Stimulated activated CD8-positive, alpha-beta memory T cell treated with anti-CD3 and anti-CD28 coated beads, Interleukin-12 subunit alpha, Interleukin-12 subunit beta, amount 100 ng/mL, for 4 hours (primary cell): ENCODE results near the gene FIGN.

Source experiments
- DNase-seq: peaks from one replicate; pipeline ENCODE4 v3.0.0-alpha.2; 2020; ENCODE audit warnings: low read depth

The FIGN gene

GRCh38 chr2:163735685-163736432 is at the start of gene FIGN:
Gene FIGN (minus strand): TSS chr2:163736008. CDS start chr2:163734927, 1,081 bp downstream.
- no peak for DNase-seq

DNA sequence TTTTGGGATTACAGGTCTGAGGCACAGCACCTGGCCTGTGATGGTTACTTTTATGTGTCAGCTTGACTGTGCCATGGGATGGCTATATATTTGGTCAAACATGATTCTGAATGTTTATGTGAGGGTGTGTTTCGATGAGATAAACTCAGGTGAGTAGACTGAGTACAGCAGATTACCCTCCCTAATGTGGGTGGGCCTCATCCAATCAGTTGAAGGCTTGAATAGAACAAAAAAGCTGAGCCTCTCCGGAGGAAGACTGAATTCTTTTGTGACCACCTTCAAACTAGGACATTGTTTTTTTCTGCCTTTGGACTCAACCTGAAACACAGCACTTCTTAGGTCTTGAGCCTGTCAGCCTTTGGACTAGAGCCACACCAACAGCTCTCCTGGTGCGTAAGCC is 49.4 kb upstream of the FIGN start:
- no peak for DNase-seq

- DNase-seq = no peak
These were observed 44.3 kb upstream of the FIGN start for GRCh38 chr2:163779970-163780597.

- no peak for DNase-seq
These were observed 42.4 kb upstream of the FIGN start for GRCh38 chr2:163778045-163778781.

DNA sequence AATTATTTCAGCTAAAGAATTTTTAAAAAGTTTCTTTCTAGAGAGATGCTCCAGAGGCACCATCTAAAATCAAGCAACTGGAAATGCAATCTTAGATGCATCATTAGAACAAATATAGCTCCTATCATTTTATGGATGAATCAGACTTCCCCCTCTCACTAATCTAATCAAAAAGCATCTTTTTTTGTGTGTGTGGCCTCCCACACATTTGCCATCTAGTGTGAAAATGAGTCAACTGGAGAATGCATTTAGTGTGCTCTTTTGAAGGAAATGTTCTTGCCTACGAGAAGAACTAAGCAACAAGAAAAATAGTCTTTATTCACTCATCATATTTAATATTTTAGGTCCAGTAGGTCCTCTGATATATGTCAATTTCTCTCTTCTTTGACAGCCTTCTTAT is 39.5 kb upstream of the FIGN start:
- DNase-seq = no peak

GRCh38 chr2:163774862-163775261 is 39.1 kb upstream of the FIGN start:
- DNase-seq = no peak

DNA sequence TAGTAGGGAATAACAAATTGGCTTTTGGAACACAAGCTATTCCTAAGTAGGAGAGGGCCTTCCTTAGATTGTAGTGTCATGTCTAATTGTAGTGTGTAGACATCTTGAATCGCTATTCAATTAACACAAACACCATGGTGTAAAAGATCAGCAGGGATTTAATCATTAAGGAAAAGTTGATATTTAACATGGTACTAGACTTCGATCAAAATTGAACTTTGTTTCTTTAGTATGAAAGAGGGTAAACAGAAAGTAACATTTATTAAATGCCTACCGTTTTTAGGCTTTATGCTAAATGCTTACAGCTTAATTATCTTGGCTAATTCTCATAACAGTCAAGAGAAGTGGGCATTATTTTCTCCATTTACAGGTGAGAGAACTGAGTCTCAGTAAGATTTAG is 37.5 kb upstream of the FIGN start:
- DNase-seq = no peak

GRCh38 chr2:163771596-163771995 is 35.8 kb upstream of the FIGN start:
- DNase-seq = no peak

DNA sequence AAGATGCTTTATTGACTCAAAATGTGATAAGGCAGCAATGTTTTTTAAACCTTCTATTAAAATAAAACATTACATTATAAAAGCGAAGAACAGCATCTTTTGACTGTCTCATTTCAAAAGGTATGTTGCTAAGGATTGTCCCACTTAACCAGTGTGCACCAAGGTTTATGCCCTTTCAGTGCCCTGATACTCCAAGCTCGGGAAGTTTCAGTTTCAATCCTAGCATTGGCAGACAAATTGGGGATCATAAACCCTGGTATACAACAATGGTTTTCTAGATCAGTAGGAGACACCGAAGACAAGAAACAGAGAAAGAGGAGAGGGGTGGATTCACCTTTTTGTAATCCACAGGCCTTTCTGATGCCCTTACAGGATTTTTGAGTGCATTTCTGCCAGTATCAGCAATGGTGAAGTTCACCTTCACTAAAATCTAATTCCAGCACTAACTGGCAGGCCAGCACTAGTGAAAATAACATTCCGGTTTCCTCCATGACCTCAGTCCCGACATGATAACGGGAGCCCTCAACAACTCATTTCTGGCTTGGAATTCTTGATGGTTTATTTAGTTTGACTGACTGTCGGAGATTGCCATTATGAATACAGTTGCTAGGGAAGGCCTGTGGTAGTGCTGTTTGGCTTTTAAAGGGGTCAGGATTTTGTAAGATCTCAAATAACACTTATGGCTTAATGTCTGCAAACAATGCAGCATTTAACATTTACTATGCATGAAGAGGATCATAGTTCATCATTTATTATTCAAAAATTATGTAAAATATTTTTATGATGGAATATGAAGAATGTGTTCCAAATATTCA is 33.3 kb upstream of the FIGN start:
- no peak for DNase-seq

GRCh38 chr2:163767097-163767496 is 31.3 kb upstream of the FIGN start:
- DNase-seq = no peak

- no peak for DNase-seq
These were observed 28.8 kb upstream of the FIGN start for GRCh38 chr2:163764566-163764965.

- no peak for DNase-seq
These were observed 23.2 kb upstream of the FIGN start for GRCh38 chr2:163759013-163759412.

DNA sequence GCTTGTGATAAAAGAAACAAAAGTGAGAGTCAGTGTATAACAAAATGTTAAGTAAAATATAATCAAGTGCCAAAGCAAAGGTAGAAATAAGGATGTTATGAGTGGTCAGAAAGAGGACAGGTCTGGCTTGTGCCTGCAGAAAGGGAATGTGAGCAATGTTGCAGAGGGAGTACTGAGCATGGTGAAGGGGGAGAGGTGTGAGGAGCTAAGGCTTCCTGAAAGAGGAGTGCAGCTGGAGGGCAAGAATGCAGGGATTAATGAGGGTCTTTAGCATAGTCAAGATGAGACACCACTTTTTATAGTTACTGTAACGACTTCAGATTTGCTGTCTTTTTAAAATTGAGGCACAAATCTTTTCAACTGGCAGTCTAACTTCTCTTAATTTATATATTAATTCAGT is 22.0 kb upstream of the FIGN start:
- DNase-seq = no peak

GRCh38 chr2:163756588-163756987 is 20.8 kb upstream of the FIGN start:
- no peak for DNase-seq

DNA sequence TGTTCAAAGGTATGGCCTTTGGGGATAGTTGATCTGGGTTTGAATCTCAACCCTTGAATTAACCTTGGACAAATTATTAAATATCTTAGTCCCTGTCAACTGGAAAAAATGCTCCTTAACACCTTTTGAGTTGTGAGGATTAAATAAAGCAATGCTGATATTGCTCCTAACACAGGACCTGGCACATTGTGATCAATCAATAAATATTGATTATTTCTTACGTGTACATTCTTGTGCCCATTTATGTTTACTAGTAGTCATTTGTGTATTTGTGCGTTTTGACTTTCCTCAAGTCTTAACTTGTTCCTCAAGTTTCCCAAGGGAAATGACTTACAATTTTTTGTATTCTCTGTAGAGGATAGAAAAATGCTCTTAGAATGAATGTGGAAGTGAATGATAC is 19.6 kb upstream of the FIGN start:
- DNase-seq = no peak

DNA sequence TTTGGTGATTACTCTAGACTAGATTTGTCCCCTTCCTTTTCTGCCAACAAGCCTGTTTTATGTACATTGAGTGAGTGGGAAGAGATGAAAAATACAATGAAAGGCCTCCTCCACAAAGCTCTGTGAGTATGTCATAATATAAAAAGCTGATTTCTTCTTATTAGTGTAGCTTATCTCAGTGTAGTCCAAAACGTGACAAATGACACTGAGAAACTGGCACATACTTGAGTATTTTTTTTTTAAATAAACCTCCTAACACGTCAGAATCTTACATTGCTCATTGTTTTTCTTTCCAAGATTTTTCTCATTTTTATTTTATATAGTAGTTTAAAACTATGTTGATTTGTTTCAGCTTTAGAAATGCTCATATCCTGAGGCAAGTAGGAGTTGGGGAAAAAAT is 17.9 kb upstream of the FIGN start:
- DNase-seq = no peak

GRCh38 chr2:163752267-163752666 is 16.5 kb upstream of the FIGN start:
- no peak for DNase-seq

- DNase-seq = no peak
These were observed 15.9 kb upstream of the FIGN start for GRCh38 chr2:163751696-163752095.

GRCh38 chr2:163748420-163748819 is 12.6 kb upstream of the FIGN start:
- no peak for DNase-seq

DNA sequence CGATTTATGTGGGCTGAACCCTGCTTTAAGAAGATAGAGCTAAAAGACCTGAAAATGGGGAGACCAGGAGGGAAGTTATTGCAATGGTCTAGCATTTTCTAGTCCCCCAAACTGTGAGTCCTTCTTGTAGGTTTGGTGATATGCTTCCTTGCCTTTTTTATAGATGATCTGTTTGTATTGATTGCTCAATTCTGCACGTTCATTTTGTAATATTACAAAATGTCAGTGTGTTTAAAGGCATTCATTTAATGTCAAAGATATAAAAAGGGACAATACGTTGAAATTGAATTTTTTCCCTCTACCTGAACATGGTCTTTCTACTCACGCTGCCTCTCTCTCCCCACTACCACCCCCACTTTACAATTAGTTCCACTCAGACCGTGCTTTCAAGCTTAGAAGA is 5.6 kb upstream of the FIGN start:
- DNase-seq = no peak

DNA sequence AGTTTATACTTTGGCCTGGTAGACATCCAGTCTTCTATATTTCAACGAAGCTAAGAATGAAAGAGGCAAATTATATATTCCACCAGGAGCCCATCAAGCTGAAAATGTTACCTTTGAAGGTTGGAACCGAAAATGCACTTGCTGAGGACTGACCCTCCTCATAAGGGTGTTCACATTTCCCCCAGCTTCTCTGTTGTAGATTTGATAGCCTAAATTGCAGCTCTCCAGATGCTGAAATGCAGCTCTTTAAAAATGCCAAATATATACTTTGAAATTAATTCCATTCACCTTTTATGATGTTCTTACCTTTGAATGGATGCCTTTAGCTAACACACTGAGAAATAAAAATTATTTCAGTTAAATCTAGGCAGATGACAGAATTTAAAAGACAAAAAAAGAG is 1.8 kb upstream of the FIGN start:
- DNase-seq = no peak

DNA sequence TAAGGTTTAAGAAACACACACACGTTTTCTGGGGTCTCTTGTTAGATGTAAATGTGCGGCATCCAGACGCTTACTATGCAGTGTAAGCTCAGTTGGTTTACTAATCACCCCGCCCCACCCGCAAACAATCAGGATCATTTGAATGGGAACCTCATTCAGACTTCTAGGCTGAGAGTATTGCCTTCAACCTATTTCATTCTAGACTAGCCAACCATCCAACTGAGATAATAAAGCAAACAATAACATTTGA is 1.3 kb upstream of the FIGN start:
- no peak for DNase-seq
